ENCODE results near the gene PSD2. TPM values are rescaled to one million over a fixed set of nuclear protein-coding genes. Genes with fewer than 3 reads are reported as not detected.

Gene PSD2
- not detected for total RNA-seq

GRCh38 chr5:139795074-139796001 is at the start of gene PSD2:
PSD2 (plus strand) TSS chr5:139795808; CDS start chr5:139809441, 13,633 bp downstream.
- no peak within 1 kb of the TSS for H3K27ac Mint-ChIP-seq
- H3K4me3 Mint-ChIP-seq = peak within 1 kb of the TSS in 1 of 2 donors; percentile 66
- H3K9me3 Mint-ChIP-seq = no peaks in the 10 kb centered on the region
- H3K27me3 Mint-ChIP-seq (ENCODE audit: low read depth) = peaks cover 73% of the 10 kb centered on the region
- H3K4me1 Mint-ChIP-seq (ENCODE audit: low read depth) = no peaks in the 10 kb centered on the region
- ATAC-seq (replicated peaks in 1 of 2) (peak; percentile 38 to 40), DNase-seq (peak in 1 of 2 donors; percentile 21)
- no peaks in the 10 kb centered on the region for H3K36me3 Mint-ChIP-seq (ENCODE audit: insufficient read depth in 2 of 2)

GRCh38 chr5:139746691-139747582 is 48.7 kb upstream of the PSD2 start:
- Mint-ChIP-seq H3K27me3 (ENCODE audit: low read depth) (peaks cover 28% of the 10 kb centered on the region), H3K4me1 (ENCODE audit: low read depth) (peaks cover 39% of the 10 kb centered on the region), H3K27ac (no peak overlapping the region), H3K4me3 (peak overlapping the region; percentile 75 to 98), H3K36me3 (ENCODE audit: insufficient read depth in 2 of 2) (no peaks in the 10 kb centered on the region), H3K9me3 (no peaks in the 10 kb centered on the region)
- ATAC-seq (replicated peaks in 1 of 2) (peak; percentile 67 to 71), DNase-seq (peak; percentile 77 to 79)

- Mint-ChIP-seq H3K27ac (no peak overlapping the region), H3K36me3 (ENCODE audit: insufficient read depth in 2 of 2) (no peaks in the 10 kb centered on the region), H3K4me1 (ENCODE audit: low read depth) (peaks cover 48% of the 10 kb centered on the region), H3K27me3 (ENCODE audit: low read depth) (peaks cover 28% of the 10 kb centered on the region), H3K4me3 (peak overlapping the region; percentile 75 to 98), H3K9me3 (no peaks in the 10 kb centered on the region)
- DNase-seq (peak; percentile 66 to 69), ATAC-seq (replicated peaks in 1 of 2) (peak; percentile 24 to 37)
Observed at GRCh38 chr5:139747583-139748504, 47.8 kb upstream of the PSD2 start.

- Mint-ChIP-seq H3K9me3 (no peaks in the 10 kb centered on the region), H3K36me3 (ENCODE audit: insufficient read depth in 2 of 2) (no peaks in the 10 kb centered on the region), H3K27me3 (ENCODE audit: low read depth) (peaks cover 28% of the 10 kb centered on the region), H3K4me3 (peak overlapping the region; percentile 75 to 98), H3K4me1 (ENCODE audit: low read depth) (peaks cover 49% of the 10 kb centered on the region), H3K27ac (no peak overlapping the region)
- DNase-seq (no peak), ATAC-seq (replicated peaks in 1 of 2) (no peak)
Observed at GRCh38 chr5:139748505-139748826, 47.1 kb upstream of the PSD2 start.

- Mint-ChIP-seq H3K36me3 (ENCODE audit: insufficient read depth in 2 of 2) (no peaks in the 10 kb centered on the region), H3K9me3 (no peaks in the 10 kb centered on the region), H3K4me3 (peak overlapping the region; percentile 31 to 51), H3K27ac (no peak overlapping the region), H3K4me1 (ENCODE audit: low read depth) (peaks cover 47% of the 10 kb centered on the region), H3K27me3 (ENCODE audit: low read depth) (peaks cover 28% of the 10 kb centered on the region)
- ATAC-seq (replicated peaks in 1 of 2) (no peak), DNase-seq (no peak)
Observed at GRCh38 chr5:139749242-139749641, 46.4 kb upstream of the PSD2 start.

- no peak overlapping the region for H3K27ac Mint-ChIP-seq
- ATAC-seq (replicated peaks in 1 of 2) = no peak
- H3K27me3 Mint-ChIP-seq (ENCODE audit: low read depth) = peaks cover 41% of the 10 kb centered on the region
- H3K9me3 Mint-ChIP-seq = no peaks in the 10 kb centered on the region
- no peak for DNase-seq
- H3K36me3 Mint-ChIP-seq (ENCODE audit: insufficient read depth in 2 of 2) = peaks cover 0 to 3% of the 10 kb centered on the region in 2 donors
- H3K4me1 Mint-ChIP-seq (ENCODE audit: low read depth) = peaks cover 48% of the 10 kb centered on the region
- H3K4me3 Mint-ChIP-seq = no peak overlapping the region
Observed at GRCh38 chr5:139751236-139751635, 44.4 kb upstream of the PSD2 start.

GRCh38 chr5:139752506-139753473 is 42.8 kb upstream of the PSD2 start:
- no peaks in the 10 kb centered on the region for H3K9me3 Mint-ChIP-seq
- no peak overlapping the region for H3K4me3 Mint-ChIP-seq
- ATAC-seq (replicated peaks in 1 of 2) (peak; percentile 61 to 63), DNase-seq (peak in 1 of 2 donors; percentile 18)
- H3K4me1 Mint-ChIP-seq (ENCODE audit: low read depth) = peaks cover 38% of the 10 kb centered on the region
- peaks cover 49% of the 10 kb centered on the region for H3K27me3 Mint-ChIP-seq (ENCODE audit: low read depth)
- H3K27ac Mint-ChIP-seq = no peak overlapping the region
- H3K36me3 Mint-ChIP-seq (ENCODE audit: insufficient read depth in 2 of 2) = peaks cover 0 to 3% of the 10 kb centered on the region in 2 donors

GRCh38 chr5:139755892-139756671 is 39.5 kb upstream of the PSD2 start:
- DNase-seq (peak in 1 of 2 donors; percentile 34), ATAC-seq (replicated peaks in 1 of 2) (peak; percentile 25 to 48)
- H3K4me3 Mint-ChIP-seq = peak overlapping the region; percentile 38 to 77
- H3K36me3 Mint-ChIP-seq (ENCODE audit: insufficient read depth in 2 of 2) = peaks cover 0 to 3% of the 10 kb centered on the region in 2 donors
- no peaks in the 10 kb centered on the region for H3K9me3 Mint-ChIP-seq
- peaks cover 41% of the 10 kb centered on the region for H3K27me3 Mint-ChIP-seq (ENCODE audit: low read depth)
- no peak overlapping the region for H3K27ac Mint-ChIP-seq
- peaks cover 36% of the 10 kb centered on the region for H3K4me1 Mint-ChIP-seq (ENCODE audit: low read depth)

GRCh38 chr5:139756971-139757370 is 38.6 kb upstream of the PSD2 start:
- Mint-ChIP-seq H3K4me1 (ENCODE audit: low read depth) (peaks cover 34% of the 10 kb centered on the region), H3K27me3 (ENCODE audit: low read depth) (peaks cover 47% of the 10 kb centered on the region), H3K9me3 (no peaks in the 10 kb centered on the region), H3K27ac (no peak overlapping the region), H3K36me3 (ENCODE audit: insufficient read depth in 2 of 2) (peaks cover 0 to 3% of the 10 kb centered on the region in 2 donors), H3K4me3 (no peak overlapping the region)
- DNase-seq = no peak
- no peak for ATAC-seq (replicated peaks in 1 of 2)

GRCh38 chr5:139757727-139758509 is 37.7 kb upstream of the PSD2 start:
- no peaks in the 10 kb centered on the region for H3K9me3 Mint-ChIP-seq
- DNase-seq (no peak), ATAC-seq (replicated peaks in 1 of 2) (peak in 1 of 2 donors; percentile 21)
- H3K27ac Mint-ChIP-seq = no peak overlapping the region
- H3K4me3 Mint-ChIP-seq = no peak overlapping the region
- peaks cover 56% of the 10 kb centered on the region for H3K27me3 Mint-ChIP-seq (ENCODE audit: low read depth)
- H3K4me1 Mint-ChIP-seq (ENCODE audit: low read depth) = peaks cover 25% of the 10 kb centered on the region
- peaks cover 0 to 3% of the 10 kb centered on the region in 2 donors for H3K36me3 Mint-ChIP-seq (ENCODE audit: insufficient read depth in 2 of 2)
